Cardiac muscle cell (in vitro differentiated cells and primary cell): ENCODE measurements around the gene DEK. TPM values are rescaled to one million over a fixed set of nuclear protein-coding genes. Genes with fewer than 3 reads are reported as not detected.

Experiments
- DNase-seq, 2 donors: peaks; one replicate each; pipeline versions ENCODE4 v3.0.0 to v3.0.0-alpha.2; 2010 to 2017; ENCODE audit warnings: low read depth in 1 of 2, low spot score in 1 of 2
- H3K27ac ChIP-seq: fragments of 200-600 bp; sonication (generic); 2 replicates; pipeline ENCODE4 v1.5.1; 2016
- H3K27me3 ChIP-seq: fragments of 200-600 bp; sonication (generic); 2 replicates; pipeline ENCODE4 v1.6.0; 2016; ENCODE audit warnings: control low read depth
- H3K36me3 ChIP-seq: fragments of 200-600 bp; sonication (generic); 2 replicates; pipeline ENCODE4 v1.5.1; 2016; ENCODE audit warnings: control low read depth
- H3K4me1 ChIP-seq: fragments of 200-600 bp; sonication (generic); 2 replicates; pipeline ENCODE4 v1.8.1; 2017; ENCODE audit warnings: low read depth, mild to moderate bottlenecking, mixed run types
- H3K4me3 ChIP-seq: fragments of 200-600 bp; sonication (generic); 2 replicates; pipeline ENCODE4 v1.5.1; 2016; ENCODE audit warnings: mild to moderate bottlenecking
- H3K9me3 ChIP-seq: fragments of 200-600 bp; sonication (generic); 2 replicates; pipeline ENCODE4 v1.5.1; 2017; ENCODE audit warnings: low read depth, mild to moderate bottlenecking, control low read depth
- polyA plus RNA-seq: library from polyadenylated mRNA; unstranded; fragments of >200 nt; fragmentation: Nextera tagmentation; extraction: Ambion mirVana; gene quantifications from 2 replicates; pipeline ENCODE4 v1.2.1, GENCODE V29; 2016
- total RNA-seq: library from RNA; depleted of rRNA; stranded (reverse); fragments of >200 nt; gene quantifications from 2 replicates; pipeline ENCODE4 v1.2.3, GENCODE V29; 2016
- TF ChIP-seq, protein P1 (sequence below): IDR thresholded peaks from 2 replicates; pipeline ENCODE4 v1.5.1; 2012; ENCODE audit warnings: low read depth, mild to moderate bottlenecking, low read length

DEK gene
- total and polyA plus RNA-seq, 2 experiments from 2014 or later: 80.8 to 128 TPM

DNA sequence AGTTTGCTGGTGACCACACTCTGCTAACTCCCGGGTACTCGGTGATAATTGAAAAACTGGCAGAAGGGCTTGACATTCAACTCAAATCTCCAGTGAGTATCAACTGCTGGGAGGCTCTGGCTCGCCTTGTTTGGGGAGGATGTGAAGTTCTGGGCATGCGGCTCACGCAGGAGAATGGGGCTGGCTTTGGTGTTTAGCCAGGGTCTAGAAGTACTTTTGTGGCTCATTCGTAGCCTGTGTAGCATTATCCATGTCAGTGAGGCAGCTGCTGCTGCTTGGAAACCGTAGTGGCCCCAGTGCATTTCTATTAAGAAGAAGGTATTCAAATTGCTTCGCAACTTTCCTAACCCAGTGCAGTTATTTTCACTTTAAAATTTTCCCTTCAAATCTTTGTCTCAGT is 56.9 kb downstream of the DEK start:
- TF ChIP-seq, protein P1, sequence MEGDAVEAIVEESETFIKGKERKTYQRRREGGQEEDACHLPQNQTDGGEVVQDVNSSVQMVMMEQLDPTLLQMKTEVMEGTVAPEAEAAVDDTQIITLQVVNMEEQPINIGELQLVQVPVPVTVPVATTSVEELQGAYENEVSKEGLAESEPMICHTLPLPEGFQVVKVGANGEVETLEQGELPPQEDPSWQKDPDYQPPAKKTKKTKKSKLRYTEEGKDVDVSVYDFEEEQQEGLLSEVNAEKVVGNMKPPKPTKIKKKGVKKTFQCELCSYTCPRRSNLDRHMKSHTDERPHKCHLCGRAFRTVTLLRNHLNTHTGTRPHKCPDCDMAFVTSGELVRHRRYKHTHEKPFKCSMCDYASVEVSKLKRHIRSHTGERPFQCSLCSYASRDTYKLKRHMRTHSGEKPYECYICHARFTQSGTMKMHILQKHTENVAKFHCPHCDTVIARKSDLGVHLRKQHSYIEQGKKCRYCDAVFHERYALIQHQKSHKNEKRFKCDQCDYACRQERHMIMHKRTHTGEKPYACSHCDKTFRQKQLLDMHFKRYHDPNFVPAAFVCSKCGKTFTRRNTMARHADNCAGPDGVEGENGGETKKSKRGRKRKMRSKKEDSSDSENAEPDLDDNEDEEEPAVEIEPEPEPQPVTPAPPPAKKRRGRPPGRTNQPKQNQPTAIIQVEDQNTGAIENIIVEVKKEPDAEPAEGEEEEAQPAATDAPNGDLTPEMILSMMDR: no peak

DNA sequence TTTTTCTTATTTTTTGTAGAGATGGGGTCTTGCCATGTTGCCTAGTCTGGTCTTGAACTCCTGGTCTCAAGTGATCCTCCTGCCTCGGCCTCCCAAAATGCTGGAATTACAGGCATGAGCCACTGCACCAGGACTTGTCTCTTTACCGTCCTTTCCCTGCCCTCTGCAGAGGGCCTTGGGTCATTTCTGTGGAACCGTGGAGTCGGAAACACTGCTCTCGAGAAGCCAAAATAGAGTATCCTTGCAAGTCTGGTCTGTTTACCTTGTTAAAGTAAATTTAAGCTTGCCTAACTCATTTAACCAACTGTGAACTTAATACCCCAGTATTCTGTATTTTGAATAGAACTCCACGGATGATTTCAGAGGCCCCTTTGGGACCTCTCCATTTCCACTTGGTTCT is 57.7 kb downstream of the DEK start:
- H3K9me3 ChIP-seq: no peaks in the 10 kb centered on the region
- TF ChIP-seq, protein P1: no peak
- H3K4me1 ChIP-seq: peaks cover 3% of the 10 kb centered on the region
- H3K27ac ChIP-seq: no peak overlapping the region
- no peaks in the 10 kb centered on the region for H3K27me3 ChIP-seq
- H3K36me3 ChIP-seq: no peaks in the 10 kb centered on the region
- H3K4me3 ChIP-seq: no peak overlapping the region
- no peak for DNase-seq

More for the DNA sequence above, 56.9 kb downstream of the DEK start:
- Histone ChIP-seq H3K9me3 (no peaks in the 10 kb centered on the region), H3K4me1 (peaks cover 3% of the 10 kb centered on the region), H3K4me3 (no peak overlapping the region), H3K36me3 (no peaks in the 10 kb centered on the region), H3K27ac (no peak overlapping the region), H3K27me3 (no peaks in the 10 kb centered on the region)
- DNase-seq: no peak

DNA sequence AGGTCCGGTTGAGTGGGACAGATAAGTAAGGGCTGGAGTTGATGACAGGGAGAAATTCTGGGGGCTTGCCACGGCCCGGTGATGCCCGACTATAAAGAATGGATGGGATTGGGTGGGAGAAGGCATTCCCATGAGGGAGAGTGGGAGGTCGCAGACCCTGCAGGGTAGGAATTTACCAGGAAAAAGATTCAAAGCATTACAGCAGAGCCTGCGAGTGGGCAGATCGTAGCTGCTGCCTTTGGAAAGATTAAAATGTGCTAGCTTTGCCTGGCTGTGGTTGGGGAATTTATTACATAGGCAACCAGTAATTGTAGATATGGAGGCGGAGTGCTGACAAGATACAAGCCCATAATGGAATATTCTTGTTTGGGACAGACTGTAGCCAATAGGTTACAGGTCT is 59.6 kb downstream of the DEK start:
- TF ChIP-seq, protein P1: no peak
- Histone ChIP-seq H3K27me3 (no peaks in the 10 kb centered on the region), H3K27ac (no peak overlapping the region), H3K36me3 (no peaks in the 10 kb centered on the region), H3K9me3 (no peaks in the 10 kb centered on the region), H3K4me3 (no peak overlapping the region), H3K4me1 (no peaks in the 10 kb centered on the region)
- DNase-seq: peak in 1 of 2 donors; percentile 4

DNA sequence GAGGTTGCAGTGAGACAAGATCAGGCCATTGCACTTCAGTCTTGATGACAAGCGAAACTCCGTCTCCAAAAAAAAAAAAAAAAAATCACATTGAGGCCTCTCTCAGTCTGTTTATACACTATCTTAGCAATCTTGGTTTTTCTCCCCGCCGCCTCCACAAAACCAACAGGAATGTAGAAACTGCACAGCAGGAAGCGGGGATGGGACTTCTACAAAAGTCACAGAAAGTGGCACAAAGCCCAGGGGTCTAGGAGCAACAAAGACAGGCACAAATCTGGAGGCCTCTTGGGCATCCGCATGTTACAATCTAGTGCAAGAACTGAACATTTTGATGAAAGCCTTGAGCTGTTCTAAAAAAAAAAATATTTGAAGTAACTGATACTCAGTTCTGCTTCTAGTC is 60.5 kb downstream of the DEK start:
- Histone ChIP-seq H3K4me1 (no peaks in the 10 kb centered on the region), H3K27me3 (no peaks in the 10 kb centered on the region), H3K4me3 (no peak overlapping the region), H3K27ac (no peak overlapping the region), H3K9me3 (no peaks in the 10 kb centered on the region), H3K36me3 (no peaks in the 10 kb centered on the region)
- TF ChIP-seq, protein P1: no peak
- DNase-seq: peak in 1 of 2 donors; percentile 35

DNA sequence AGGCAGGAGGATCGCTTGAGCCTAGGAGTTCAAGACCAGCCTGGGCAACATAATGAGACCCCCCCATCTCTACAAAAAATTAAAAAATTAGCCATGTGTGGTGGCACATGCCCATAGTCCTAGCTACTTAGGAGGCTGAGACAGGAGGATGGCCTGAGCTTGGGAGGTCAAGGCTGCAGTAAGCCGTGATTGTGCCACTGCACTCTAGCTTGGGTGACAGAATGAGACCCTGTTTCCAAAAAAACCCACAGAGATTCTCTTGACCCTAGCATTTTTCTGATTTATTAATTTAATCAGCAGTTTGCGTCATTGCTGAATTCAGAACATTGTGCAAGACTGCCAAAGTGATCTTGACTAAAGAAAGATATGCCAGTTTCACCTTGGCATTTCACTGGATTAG is 72.3 kb downstream of the DEK start:
- Histone ChIP-seq H3K27me3 (no peaks in the 10 kb centered on the region), H3K9me3 (no peaks in the 10 kb centered on the region), H3K4me1 (no peaks in the 10 kb centered on the region), H3K27ac (no peak overlapping the region), H3K4me3 (no peak overlapping the region), H3K36me3 (no peaks in the 10 kb centered on the region)
- DNase-seq: no peak
- TF ChIP-seq, protein P1: no peak

DNA sequence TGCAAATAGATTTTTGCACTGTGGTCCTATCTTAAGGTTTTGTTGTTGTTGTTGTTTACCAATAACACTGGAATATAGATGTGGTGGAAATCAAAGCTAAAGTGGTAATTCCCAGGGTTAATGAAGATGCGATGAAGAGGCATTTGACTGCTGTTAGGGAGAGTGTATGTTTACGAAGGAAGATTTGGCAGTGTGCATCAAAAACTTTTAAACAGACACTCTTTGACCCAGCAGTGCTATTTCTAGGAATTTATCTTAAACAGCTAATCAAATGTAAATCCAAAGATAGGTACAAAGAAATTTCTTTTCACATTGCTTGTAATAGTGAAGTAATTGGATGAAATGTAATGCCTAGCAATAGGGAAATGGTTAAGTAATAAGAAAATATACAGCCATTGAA is 75.1 kb downstream of the DEK start:
- no peak overlapping the region for H3K27ac ChIP-seq
- peaks cover 12% of the 10 kb centered on the region for H3K4me1 ChIP-seq
- H3K9me3 ChIP-seq: no peaks in the 10 kb centered on the region
- no peaks in the 10 kb centered on the region for H3K36me3 ChIP-seq
- no peak for DNase-seq
- TF ChIP-seq, protein P1: no peak
- H3K4me3 ChIP-seq: no peak overlapping the region
- no peaks in the 10 kb centered on the region for H3K27me3 ChIP-seq
